PC-9 (cell line): Measurements from ENCODE around the gene TRPV3.

Source experiments
- EZH2 ChIP-seq: fragments of 200-600 bp; sonication (generic); IDR thresholded peaks from 2 replicates; pipeline ENCODE4 v1.8.0; 2017; ENCODE audit warnings: antibody characterized with exemption, low read depth
- TF ChIP-seq, protein P1 (sequence below): fragments of 200-600 bp; sonication (generic); conservative IDR thresholded peaks from 2 replicates; pipeline ENCODE4 v1.6.1; 2017; ENCODE audit warnings: mixed run types, antibody characterized with exemption, mild to moderate bottlenecking, moderate library complexity

DNA sequence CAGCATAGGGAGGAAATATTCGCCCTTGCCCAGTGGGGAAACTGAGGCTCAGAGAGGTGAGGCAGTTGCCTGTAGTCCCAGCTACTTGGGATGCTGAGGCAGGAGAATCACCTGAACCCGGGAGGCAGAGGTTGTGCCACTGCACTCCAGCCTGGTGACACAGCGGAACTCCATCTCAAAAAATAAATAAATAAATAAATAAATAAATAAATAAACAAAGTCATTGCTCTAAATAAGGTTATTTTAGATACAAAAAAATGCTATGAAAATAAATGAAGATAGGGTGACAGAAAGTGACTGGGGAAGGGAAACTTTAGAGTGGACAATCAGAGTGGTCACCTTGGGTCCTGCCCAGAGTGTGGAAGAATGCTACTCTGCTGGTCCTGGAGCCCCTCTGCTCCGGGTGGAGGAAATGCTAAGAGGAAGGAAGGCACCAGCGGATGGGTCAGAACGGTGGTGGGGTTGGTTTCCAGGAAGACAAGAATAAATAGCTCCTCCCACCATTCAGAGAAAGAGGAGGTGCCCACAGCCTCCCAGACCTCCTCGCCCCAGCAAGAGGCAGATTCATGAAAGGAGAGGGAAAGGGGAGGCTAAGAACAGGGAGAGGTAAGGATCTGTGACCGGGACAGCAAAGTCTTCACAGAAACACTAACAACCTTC lies 17.6 kb downstream of the TRPV3 start:
- TF ChIP-seq, protein P1, sequence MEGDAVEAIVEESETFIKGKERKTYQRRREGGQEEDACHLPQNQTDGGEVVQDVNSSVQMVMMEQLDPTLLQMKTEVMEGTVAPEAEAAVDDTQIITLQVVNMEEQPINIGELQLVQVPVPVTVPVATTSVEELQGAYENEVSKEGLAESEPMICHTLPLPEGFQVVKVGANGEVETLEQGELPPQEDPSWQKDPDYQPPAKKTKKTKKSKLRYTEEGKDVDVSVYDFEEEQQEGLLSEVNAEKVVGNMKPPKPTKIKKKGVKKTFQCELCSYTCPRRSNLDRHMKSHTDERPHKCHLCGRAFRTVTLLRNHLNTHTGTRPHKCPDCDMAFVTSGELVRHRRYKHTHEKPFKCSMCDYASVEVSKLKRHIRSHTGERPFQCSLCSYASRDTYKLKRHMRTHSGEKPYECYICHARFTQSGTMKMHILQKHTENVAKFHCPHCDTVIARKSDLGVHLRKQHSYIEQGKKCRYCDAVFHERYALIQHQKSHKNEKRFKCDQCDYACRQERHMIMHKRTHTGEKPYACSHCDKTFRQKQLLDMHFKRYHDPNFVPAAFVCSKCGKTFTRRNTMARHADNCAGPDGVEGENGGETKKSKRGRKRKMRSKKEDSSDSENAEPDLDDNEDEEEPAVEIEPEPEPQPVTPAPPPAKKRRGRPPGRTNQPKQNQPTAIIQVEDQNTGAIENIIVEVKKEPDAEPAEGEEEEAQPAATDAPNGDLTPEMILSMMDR = no peak
- TF ChIP-seq EZH2 = no peak
